ENCODE data around the gene KRT14. TPM values are rescaled to one million over a fixed set of nuclear protein-coding genes. Genes with fewer than 3 reads are reported as not detected.

The KRT14 gene
- total and polyA plus RNA-seq, 2 donors from 2014 or later, result not detected

DNA sequence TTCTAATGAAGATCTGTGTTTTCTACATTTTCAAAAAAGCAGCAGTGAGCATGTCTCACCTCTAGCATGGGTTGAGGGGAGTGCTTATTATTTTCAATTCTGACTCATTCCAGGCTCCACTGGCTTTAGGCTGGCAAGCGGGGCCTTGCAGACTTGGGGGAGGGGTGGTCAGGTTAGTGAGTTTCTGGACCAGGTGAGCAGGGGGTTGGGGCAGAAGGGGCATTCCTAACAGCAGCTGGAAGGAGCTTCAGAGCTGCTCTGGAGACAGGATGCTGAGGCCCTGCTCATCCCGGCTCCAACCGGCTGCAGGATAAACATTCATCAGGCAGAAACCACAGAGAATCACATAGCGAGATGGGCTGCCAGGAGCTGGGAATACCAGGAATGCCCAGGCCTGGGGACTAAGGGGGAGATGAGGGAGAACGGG is 48.1 kb downstream of the KRT14 start:
- H3K9ac ChIP-seq (ENCODE audit: low read length in 3 of 3), result no peak overlapping the region
- DNase-seq (peak in 3 of 5 donors; percentile 41 to 71 (median 52)), FAIRE-seq (no peak)
- H3K36me3 ChIP-seq (ENCODE audit: control insufficient read depth in 2 of 3, insufficient read depth in 3 of 3, low read length in 3 of 3), result no peaks in the 10 kb centered on the region
- H3K27ac ChIP-seq (ENCODE audit: low read depth in 2 of 2, low read length in 2 of 2), result no peak overlapping the region
- intact Hi-C loops (cut with DNase I), result no loop called here
- H3K9me3 ChIP-seq (ENCODE audit: control insufficient read depth in 2 of 3, insufficient read depth in 1 of 3, low read length in 3 of 3), result no peaks in the 10 kb centered on the region
- H3K27me3 ChIP-seq (ENCODE audit: control insufficient read depth, insufficient read depth, low read length), result no peaks in the 10 kb centered on the region
- no peak overlapping the region for H3K4me3 ChIP-seq (ENCODE audit: low read length in 3 of 3)
- no peaks in the 10 kb centered on the region for H3K4me1 ChIP-seq (ENCODE audit: control insufficient read depth in 2 of 3, insufficient read depth in 2 of 3, low read depth in 1 of 3, low read length in 3 of 3)
- TF ChIP-seq, protein P1, sequence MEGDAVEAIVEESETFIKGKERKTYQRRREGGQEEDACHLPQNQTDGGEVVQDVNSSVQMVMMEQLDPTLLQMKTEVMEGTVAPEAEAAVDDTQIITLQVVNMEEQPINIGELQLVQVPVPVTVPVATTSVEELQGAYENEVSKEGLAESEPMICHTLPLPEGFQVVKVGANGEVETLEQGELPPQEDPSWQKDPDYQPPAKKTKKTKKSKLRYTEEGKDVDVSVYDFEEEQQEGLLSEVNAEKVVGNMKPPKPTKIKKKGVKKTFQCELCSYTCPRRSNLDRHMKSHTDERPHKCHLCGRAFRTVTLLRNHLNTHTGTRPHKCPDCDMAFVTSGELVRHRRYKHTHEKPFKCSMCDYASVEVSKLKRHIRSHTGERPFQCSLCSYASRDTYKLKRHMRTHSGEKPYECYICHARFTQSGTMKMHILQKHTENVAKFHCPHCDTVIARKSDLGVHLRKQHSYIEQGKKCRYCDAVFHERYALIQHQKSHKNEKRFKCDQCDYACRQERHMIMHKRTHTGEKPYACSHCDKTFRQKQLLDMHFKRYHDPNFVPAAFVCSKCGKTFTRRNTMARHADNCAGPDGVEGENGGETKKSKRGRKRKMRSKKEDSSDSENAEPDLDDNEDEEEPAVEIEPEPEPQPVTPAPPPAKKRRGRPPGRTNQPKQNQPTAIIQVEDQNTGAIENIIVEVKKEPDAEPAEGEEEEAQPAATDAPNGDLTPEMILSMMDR (IDR thresholded peaks at IDR 0.05; ENCODE audit: borderline replicate concordance, extremely low read depth, insufficient read depth), result no peak

DNA sequence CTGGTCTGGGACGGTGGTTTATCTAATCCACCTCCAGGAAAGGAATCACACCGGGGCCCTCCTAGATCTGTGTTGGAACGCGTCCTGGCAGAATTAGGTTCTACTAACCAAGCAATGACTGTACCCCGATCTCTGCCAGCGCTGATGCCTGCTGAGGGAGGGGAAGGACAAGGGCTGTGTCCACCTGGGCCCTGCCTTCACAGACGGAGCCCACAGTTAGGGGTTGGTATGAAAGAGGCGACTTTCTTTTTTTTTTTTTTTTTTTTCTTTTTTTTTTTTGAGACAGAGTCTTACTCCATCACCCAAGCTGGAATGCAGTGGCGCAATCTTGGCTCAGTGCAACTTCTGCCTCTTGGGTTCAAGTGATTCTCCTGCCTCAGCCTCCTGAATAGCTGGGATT is 48.7 kb downstream of the KRT14 start:
- TF ChIP-seq, protein P1 (IDR thresholded peaks at IDR 0.05; ENCODE audit: borderline replicate concordance, extremely low read depth, insufficient read depth), result no peak
- no peak for FAIRE-seq
- intact Hi-C loops (cut with DNase I), result no loop called here

DNA sequence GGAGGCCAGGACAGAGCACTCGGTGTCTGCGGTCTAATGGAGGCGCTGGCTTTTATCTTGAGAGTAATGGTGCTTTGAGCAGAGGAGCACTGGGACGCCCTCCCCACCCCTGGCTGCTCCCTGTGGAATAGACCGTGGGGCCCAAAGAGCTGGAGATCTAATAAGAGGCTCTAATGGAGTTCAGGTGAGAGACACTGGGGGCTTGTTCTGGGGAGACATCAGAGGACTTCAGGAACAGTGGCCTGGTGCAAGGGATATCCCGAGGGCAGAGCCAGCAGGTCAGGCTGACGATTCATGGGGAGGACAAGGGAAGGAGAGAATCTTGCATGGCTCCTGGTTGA is 49.1 kb downstream of the KRT14 start:
- H3K27ac ChIP-seq (ENCODE audit: low read depth in 2 of 2, low read length in 2 of 2), result no peak overlapping the region
- no peaks in the 10 kb centered on the region for H3K36me3 ChIP-seq (ENCODE audit: control insufficient read depth in 2 of 3, insufficient read depth in 3 of 3, low read length in 3 of 3)
- intact Hi-C loops (cut with DNase I), result no loop called here
- H3K4me1 ChIP-seq (ENCODE audit: control insufficient read depth in 2 of 3, insufficient read depth in 2 of 3, low read depth in 1 of 3, low read length in 3 of 3), result no peaks in the 10 kb centered on the region
- H3K4me3 ChIP-seq (ENCODE audit: low read length in 3 of 3), result no peak overlapping the region
- no peaks in the 10 kb centered on the region for H3K27me3 ChIP-seq (ENCODE audit: control insufficient read depth, insufficient read depth, low read length)
- FAIRE-seq (no peak), DNase-seq (no peak)
- TF ChIP-seq, protein P1 (IDR thresholded peaks at IDR 0.05; ENCODE audit: borderline replicate concordance, extremely low read depth, insufficient read depth), result no peak
- no peak overlapping the region for H3K9ac ChIP-seq (ENCODE audit: low read length in 3 of 3)
- no peaks in the 10 kb centered on the region for H3K9me3 ChIP-seq (ENCODE audit: control insufficient read depth in 2 of 3, insufficient read depth in 1 of 3, low read length in 3 of 3)

More for the DNA sequence above, 48.7 kb downstream of the KRT14 start:
- H3K9ac ChIP-seq (ENCODE audit: low read length in 3 of 3), result no peak overlapping the region
- no peaks in the 10 kb centered on the region for H3K27me3 ChIP-seq (ENCODE audit: control insufficient read depth, insufficient read depth, low read length)
- no peaks in the 10 kb centered on the region for H3K36me3 ChIP-seq (ENCODE audit: control insufficient read depth in 2 of 3, insufficient read depth in 3 of 3, low read length in 3 of 3)
- no peak overlapping the region for H3K27ac ChIP-seq (ENCODE audit: low read depth in 2 of 2, low read length in 2 of 2)
- no peaks in the 10 kb centered on the region for H3K4me1 ChIP-seq (ENCODE audit: control insufficient read depth in 2 of 3, insufficient read depth in 2 of 3, low read depth in 1 of 3, low read length in 3 of 3)
- H3K9me3 ChIP-seq (ENCODE audit: control insufficient read depth in 2 of 3, insufficient read depth in 1 of 3, low read length in 3 of 3), result no peaks in the 10 kb centered on the region
- no peak overlapping the region for H3K4me3 ChIP-seq (ENCODE audit: low read length in 3 of 3)
- no peak for DNase-seq
